ENCODE data around the gene ITSN1.

GRCh38 chr21:33670076-33670978 is 28.0 kb downstream of the ITSN1 start:
- TF ChIP-seq CTCF (IDR thresholded peaks at IDR 0.05 in 4 of 5, conservative IDR thresholded peaks at IDR 0.05 in 1 of 5) (no peak), POLR2A (IDR thresholded peaks at IDR 0.05) (no peak)

All from gastrocnemius medialis (tissue), 4 donors.